ENCODE data around the gene UBE2E2. TPM values are rescaled to one million over a fixed set of nuclear protein-coding genes. Genes with fewer than 3 reads are reported as not detected.

UBE2E2 gene
- total and polyA plus RNA-seq, 9 donors = 25.5 to 84.9 (median 38.5) TPM

DNA sequence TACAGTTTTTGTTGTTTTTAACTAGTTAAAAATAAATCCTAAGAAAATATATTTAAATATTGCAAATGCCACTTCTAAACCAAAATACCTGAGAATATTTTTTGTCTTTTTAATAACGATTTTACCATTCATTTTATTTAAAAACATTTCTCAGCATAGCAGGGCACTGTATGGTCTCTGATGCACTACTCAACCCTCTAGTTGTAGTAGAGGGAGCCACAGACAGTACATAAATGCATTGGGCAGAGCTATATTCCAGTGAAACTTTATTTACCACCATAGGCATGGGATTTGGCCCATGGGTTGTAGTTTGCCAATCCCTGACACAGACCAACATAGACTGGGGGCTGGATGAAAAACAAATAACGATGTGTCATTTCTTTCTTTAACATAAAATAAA, 388.2 kb downstream of the UBE2E2 start:
- WGBS, 3 donors = 81 to 84% (median 84%) methylated on average over 2 of the region's 2 CpGs
- DNase-seq = no peak
- H3K4me3 ChIP-seq = no peak overlapping the region
- no peaks in the 10 kb centered on the region for H3K27me3 ChIP-seq
- H3K36me3 ChIP-seq = no peaks in the 10 kb centered on the region
- H3K4me1 ChIP-seq (ENCODE audit: insufficient read depth) = peaks cover 2% of the 10 kb centered on the region
- intact Hi-C loops (cut with DNase I) = no loop called here
- H3K9me3 ChIP-seq = no peaks in the 10 kb centered on the region
- TF ChIP-seq EP300 (IDR thresholded peaks at IDR 0.05) (no peak), POLR2A (IDR thresholded peaks at IDR 0.05) (no peak)
- TF ChIP-seq, protein P1, sequence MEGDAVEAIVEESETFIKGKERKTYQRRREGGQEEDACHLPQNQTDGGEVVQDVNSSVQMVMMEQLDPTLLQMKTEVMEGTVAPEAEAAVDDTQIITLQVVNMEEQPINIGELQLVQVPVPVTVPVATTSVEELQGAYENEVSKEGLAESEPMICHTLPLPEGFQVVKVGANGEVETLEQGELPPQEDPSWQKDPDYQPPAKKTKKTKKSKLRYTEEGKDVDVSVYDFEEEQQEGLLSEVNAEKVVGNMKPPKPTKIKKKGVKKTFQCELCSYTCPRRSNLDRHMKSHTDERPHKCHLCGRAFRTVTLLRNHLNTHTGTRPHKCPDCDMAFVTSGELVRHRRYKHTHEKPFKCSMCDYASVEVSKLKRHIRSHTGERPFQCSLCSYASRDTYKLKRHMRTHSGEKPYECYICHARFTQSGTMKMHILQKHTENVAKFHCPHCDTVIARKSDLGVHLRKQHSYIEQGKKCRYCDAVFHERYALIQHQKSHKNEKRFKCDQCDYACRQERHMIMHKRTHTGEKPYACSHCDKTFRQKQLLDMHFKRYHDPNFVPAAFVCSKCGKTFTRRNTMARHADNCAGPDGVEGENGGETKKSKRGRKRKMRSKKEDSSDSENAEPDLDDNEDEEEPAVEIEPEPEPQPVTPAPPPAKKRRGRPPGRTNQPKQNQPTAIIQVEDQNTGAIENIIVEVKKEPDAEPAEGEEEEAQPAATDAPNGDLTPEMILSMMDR (IDR thresholded peaks at IDR 0.05) = no peak
- H3K27ac ChIP-seq = no peak overlapping the region

DNA sequence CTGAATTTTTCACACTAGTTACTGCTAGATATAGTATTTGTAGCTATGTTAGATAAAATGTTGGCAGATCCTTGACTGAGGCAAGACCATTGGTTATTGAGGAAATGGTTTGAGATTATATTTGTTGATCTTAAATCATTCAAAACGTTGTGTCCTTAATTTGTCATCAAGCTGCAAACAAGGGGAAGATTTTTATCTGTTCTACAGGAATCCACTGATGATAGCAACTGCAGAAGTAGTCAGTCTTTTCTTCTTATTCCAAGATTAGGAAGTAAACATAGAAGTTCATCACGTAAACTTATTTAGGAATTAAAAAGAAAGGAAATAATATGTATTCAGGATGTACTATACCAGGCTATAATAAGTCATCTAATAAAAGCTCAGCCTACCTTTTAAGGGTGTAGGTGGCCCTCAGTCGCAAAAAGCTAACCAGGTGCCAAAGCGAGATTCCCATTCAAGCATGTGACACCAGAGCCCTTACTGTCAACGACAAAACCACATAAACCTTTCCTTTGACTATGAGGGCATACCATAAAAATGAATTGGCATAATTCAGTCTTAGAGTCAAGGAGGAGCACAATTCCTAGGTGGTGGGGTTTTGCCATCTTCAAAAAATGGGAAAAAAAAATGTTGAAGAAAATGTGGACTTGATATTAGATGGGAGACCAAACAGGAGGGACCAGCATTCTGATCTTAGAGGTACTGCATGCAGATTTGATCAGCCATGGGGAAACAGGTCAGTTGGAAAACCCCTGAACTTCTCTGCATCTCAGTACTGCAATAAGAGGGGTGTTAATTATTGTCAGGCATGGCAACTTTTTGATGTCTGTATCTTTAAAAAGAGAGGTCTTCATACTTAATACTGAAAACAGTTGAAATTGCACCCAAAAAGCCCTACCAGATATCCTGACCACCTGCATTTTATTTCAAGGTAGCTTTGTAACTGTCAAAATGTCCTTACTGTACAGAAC, 390.1 kb downstream of the UBE2E2 start:
- TF ChIP-seq EP300 (IDR thresholded peaks at IDR 0.05) = no peak
- TF ChIP-seq, protein P1 (IDR thresholded peaks at IDR 0.05) = no peak
- Histone ChIP-seq H3K27ac (no peak overlapping the region), H3K27me3 (no peaks in the 10 kb centered on the region), H3K4me1 (ENCODE audit: insufficient read depth) (peaks cover 2% of the 10 kb centered on the region), H3K36me3 (no peaks in the 10 kb centered on the region), H3K9me3 (no peaks in the 10 kb centered on the region), H3K4me3 (no peak overlapping the region)
- 83 to 85% (median 85%) methylated on average over 5 of the region's 5 CpGs for WGBS, 3 donors
- DNase-seq = no peak
- intact Hi-C loops (cut with DNase I) = no loop called here

DNA sequence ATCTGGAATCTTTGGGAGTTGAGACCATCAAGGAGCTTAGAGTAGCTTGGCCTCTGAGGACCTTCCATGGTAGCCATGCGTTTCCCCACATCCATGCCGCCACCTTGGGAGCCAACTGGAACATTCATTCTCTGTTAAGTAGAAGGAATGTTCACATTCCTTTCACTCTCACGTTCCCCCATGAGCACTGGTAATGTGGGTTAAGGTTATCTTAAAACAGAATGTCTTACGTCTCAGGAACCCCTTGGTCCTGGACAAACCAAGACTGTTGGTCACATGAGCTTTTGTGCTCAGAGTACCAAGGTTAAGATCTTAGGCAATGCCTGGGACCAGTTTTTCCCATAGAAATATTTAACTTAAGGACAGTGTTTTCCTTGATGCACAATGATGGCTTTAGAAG, 390.9 kb downstream of the UBE2E2 start:
- Histone ChIP-seq H3K4me1 (ENCODE audit: insufficient read depth) (peaks cover 2% of the 10 kb centered on the region), H3K27ac (no peak overlapping the region), H3K36me3 (no peaks in the 10 kb centered on the region), H3K9me3 (no peaks in the 10 kb centered on the region), H3K27me3 (no peaks in the 10 kb centered on the region), H3K4me3 (no peak overlapping the region)
- DNase-seq = no peak
- 64 to 84% (median 68%) methylated on average over 4 of the region's 4 CpGs for WGBS, 3 donors
- no peak for TF ChIP-seq EP300 (IDR thresholded peaks at IDR 0.05)
- no peak for TF ChIP-seq POLR2A (IDR thresholded peaks at IDR 0.05)
- TF ChIP-seq, protein P1 (IDR thresholded peaks at IDR 0.05) = no peak
- intact Hi-C loops (cut with DNase I) = no loop called here

DNA sequence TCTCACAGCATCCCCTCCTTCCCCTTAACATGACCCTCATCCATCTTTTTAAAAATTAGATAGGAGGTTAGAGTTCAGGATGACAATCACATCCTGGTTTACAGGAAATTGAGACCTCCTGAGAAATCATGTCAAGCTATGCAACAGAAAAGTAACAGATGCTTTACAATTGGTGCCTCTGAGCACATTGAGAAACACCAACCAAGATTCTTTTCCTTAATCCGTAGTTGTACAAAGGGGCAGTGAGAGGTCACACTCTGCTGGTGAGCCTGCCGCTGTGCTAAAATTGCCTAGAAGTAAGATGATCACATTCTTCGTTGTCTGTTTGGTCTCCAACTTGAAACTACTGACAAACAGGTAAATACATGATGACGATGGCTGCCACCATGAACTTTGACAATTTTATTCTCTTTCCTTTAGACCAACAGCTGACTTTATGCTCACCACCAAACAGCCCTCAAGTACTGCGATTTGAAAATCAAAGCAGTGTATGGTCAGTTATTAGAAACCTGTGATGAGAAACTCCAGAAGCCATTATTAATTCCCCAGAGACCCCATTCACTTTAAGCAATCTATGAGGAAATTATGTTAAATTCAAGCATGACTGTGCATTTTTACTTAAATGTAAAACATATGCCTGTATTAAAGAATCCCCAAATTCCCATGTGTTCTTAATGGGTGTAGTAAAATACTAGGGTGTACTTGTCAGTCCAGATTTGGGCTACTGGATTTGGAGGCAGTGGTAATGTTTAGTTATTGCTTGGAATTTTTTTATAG, 392.0 kb downstream of the UBE2E2 start:
- no peaks in the 10 kb centered on the region for H3K36me3 ChIP-seq
- peaks cover 2% of the 10 kb centered on the region for H3K4me1 ChIP-seq (ENCODE audit: insufficient read depth)
- intact Hi-C loops (cut with DNase I) = no loop called here
- H3K27ac ChIP-seq = no peak overlapping the region
- no peaks in the 10 kb centered on the region for H3K27me3 ChIP-seq
- WGBS, 3 donors = 86 to 88% (median 87%) methylated on average over 5 of the region's 5 CpGs
- no peak for TF ChIP-seq EP300 (IDR thresholded peaks at IDR 0.05)
- no peak for DNase-seq
- no peaks in the 10 kb centered on the region for H3K9me3 ChIP-seq
- no peak overlapping the region for H3K4me3 ChIP-seq

All from ovary (tissue), 9 donors.